Left renal pelvis (tissue), 4 donors: ENCODE data around the gene MICALL1. TPM values are rescaled to one million over a fixed set of nuclear protein-coding genes. Genes with fewer than 3 reads are reported as not detected.
"Not testable (repeated sequence)": the region's sequence is repeated elsewhere in the genome, so short reads cannot be mapped to it uniquely, and the experiment has no call there.

Experiments
- DNase-seq, 4 donors: peaks; one replicate each; pipeline ENCODE4 v3.0.0-alpha.2; 2013; ENCODE audit warnings: low read depth in 4 of 4, low spot score in 3 of 4
- polyA plus RNA-seq, 4 donors: library from polyadenylated mRNA; unstranded; fragments of 120-200 nt; gene quantifications; one replicate each; pipeline ENCODE4 v1.2.1, GENCODE V29; 2013; ENCODE audit not compliant: insufficient read length in 4 of 4

Gene MICALL1
- polyA plus RNA-seq, 4 donors, result 17.4 to 28.2 (median 25.2) TPM

- DNase-seq, result peak; percentile 90 to 92 (median 91)
These were observed 47.5 kb downstream of the MICALL1 start, which contains the start of the genes C22orf23 and POLR2F for GRCh38 chr22:37953437-37954179. Gene C22orf23 (minus strand): TSS chr22:37953601. CDS start chr22:37953149, 452 bp downstream. Gene POLR2F (plus strand): TSS chr22:37953699. CDS start chr22:37953788, 89 bp downstream.

GRCh38 chr22:37954686-37955085 lies 48.6 kb downstream of the MICALL1 start:
- DNase-seq, result no peak

GRCh38 chr22:37955825-37956397 lies 49.8 kb downstream of the MICALL1 start:
- DNase-seq, result not testable (repeated sequence)

GRCh38 chr22:37957232-37957631 lies 51.1 kb downstream of the MICALL1 start:
- no peak for DNase-seq

GRCh38 chr22:37959231-37959825 lies 53.2 kb downstream of the MICALL1 start:
- no peak for DNase-seq

GRCh38 chr22:37961062-37961461 lies 55.0 kb downstream of the MICALL1 start:
- DNase-seq, result no peak

- no peak for DNase-seq
These were observed 60.0 kb downstream of the MICALL1 start for GRCh38 chr22:37965940-37966664.

- no peak for DNase-seq
These were observed 61.0 kb downstream of the MICALL1 start for GRCh38 chr22:37967147-37967546.

GRCh38 chr22:37967637-37968451 lies 61.7 kb downstream of the MICALL1 start:
- no peak for DNase-seq

GRCh38 chr22:37968452-37969251 lies 62.6 kb downstream of the MICALL1 start:
- no peak for DNase-seq

- DNase-seq, result no peak
These were observed 64.8 kb downstream of the MICALL1 start for GRCh38 chr22:37970864-37971263.

- DNase-seq, result no peak
These were observed 65.7 kb downstream of the MICALL1 start for GRCh38 chr22:37971475-37972434.

- no peak for DNase-seq
These were observed 66.4 kb downstream of the MICALL1 start for GRCh38 chr22:37972527-37972926.

GRCh38 chr22:37973271-37974170 lies 67.4 kb downstream of the MICALL1 start:
- no peak for DNase-seq

- no peak for DNase-seq
These were observed 69.1 kb downstream of the MICALL1 start for GRCh38 chr22:37975153-37975552.

- DNase-seq, result not testable (repeated sequence)
These were observed 69.9 kb downstream of the MICALL1 start for GRCh38 chr22:37976022-37976421.

- no peak for DNase-seq
These were observed 70.5 kb downstream of the MICALL1 start for GRCh38 chr22:37976547-37976946.
